ENCODE results near the gene TSPAN8.

DNA sequence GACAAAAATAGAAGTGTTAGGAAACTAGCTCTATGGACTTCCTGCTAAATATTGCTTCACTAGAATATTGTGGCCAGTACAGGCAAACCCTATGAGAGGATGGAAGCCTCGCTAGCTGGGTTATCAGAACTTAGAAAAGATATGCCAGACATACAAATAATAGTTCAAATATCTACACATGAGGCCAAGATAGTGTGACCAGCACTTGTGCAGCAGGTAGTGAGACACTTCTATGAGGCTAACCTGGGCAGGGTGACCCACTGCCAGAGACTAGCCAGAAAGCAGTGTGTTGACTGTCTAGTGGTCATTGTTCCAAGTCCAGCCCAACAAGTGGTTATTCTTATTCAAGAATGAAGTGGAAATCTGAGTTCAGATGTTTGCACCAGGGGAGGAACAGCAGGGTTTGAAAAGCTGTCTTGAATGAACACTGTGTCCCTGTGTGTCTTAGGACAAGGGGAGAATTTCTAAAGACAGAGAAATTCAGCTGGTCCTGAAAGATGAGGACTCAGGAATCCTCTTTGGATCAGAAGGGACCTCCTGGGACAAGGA is 16.3 kb downstream of the TSPAN8 start:
- TF ChIP-seq, protein P1, sequence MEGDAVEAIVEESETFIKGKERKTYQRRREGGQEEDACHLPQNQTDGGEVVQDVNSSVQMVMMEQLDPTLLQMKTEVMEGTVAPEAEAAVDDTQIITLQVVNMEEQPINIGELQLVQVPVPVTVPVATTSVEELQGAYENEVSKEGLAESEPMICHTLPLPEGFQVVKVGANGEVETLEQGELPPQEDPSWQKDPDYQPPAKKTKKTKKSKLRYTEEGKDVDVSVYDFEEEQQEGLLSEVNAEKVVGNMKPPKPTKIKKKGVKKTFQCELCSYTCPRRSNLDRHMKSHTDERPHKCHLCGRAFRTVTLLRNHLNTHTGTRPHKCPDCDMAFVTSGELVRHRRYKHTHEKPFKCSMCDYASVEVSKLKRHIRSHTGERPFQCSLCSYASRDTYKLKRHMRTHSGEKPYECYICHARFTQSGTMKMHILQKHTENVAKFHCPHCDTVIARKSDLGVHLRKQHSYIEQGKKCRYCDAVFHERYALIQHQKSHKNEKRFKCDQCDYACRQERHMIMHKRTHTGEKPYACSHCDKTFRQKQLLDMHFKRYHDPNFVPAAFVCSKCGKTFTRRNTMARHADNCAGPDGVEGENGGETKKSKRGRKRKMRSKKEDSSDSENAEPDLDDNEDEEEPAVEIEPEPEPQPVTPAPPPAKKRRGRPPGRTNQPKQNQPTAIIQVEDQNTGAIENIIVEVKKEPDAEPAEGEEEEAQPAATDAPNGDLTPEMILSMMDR (IDR thresholded peaks at IDR 0.05) = no peak
- no peak for TF ChIP-seq POLR2A (IDR thresholded peaks at IDR 0.05)
